A549 (cell line): ENCODE data around the gene MEPE. TPM values are rescaled to one million over a fixed set of nuclear protein-coding genes. Genes with fewer than 3 reads are reported as not detected.

Experiments
- ATAC-seq, 2 experiments: fragments of 200-7000 bp in 1 of 2; fragments of >200 bp in 1 of 2; cut with Nextera tagmentation in 1 of 2; cut with Tn5 transposase in 1 of 2; 3 replicates each; pipeline versions ENCODE4 v1.8.0 to v1.9.1; 2018 to 2020; ENCODE audit warnings: mild to moderate bottlenecking in 1 of 2, moderate library complexity in 1 of 2
- CTCF ChIA-PET: fragments of 300-600 bp; sonication (Branson Sonifier 250); formaldehyde crosslinking; extraction: SDS; loops from one replicate; lab custom pipeline; 2021; ENCODE audit warnings: antibody characterized with exemption, inconsistent platforms; lab: Yijun Ruan, JAX
- POLR2A ChIA-PET: fragments of 350-600 bp; formaldehyde crosslinking; extraction: SDS; loops from one replicate; lab custom pipeline; 2021; ENCODE audit warnings: antibody characterized with exemption, inconsistent platforms; lab: Yijun Ruan, JAX
- DNase-seq, 2 experiments: peaks; one replicate each; pipeline versions ENCODE4 v3.0.0 to v3.0.0-alpha.2; 2011 to 2016; ENCODE audit warnings: low read depth in 1 of 2, low spot score in 1 of 2
- FAIRE-seq: peaks from 2 replicates; lab custom pipeline; 2011; peaks lifted over from hg19 to GRCh38; lab: Jason Lieb, UNC
- H3K27ac ChIP-seq, 2 experiments: fragments of >200 bp; sonication (Bioruptor Twin); formaldehyde crosslinking; 3 replicates each; pipeline ENCODE4 v1.5.1; 2016 to 2017
- H3K4me1 ChIP-seq: fragments of >200 bp; sonication (Bioruptor Twin); formaldehyde crosslinking; 3 replicates; pipeline ENCODE4 v1.6.1; 2016
- H3K4me2 ChIP-seq: fragments of >200 bp; sonication (Bioruptor Twin); formaldehyde crosslinking; 3 replicates; pipeline ENCODE4 v1.6.1; 2016
- H3K4me3 ChIP-seq: fragments of >200 bp; sonication (Bioruptor Twin); formaldehyde crosslinking; 3 replicates; pipeline ENCODE4 v1.5.1; 2016
- H3K9me3 ChIP-seq: fragments of >200 bp; sonication (Bioruptor Twin); formaldehyde crosslinking; 3 replicates; pipeline ENCODE4 v1.6.1; 2016
- ATOH8 ChIP-seq: fragments of 250-450 bp; sonication (Bioruptor Pico); IDR thresholded peaks from 2 replicates; pipeline ENCODE4 v1.5.0; 2020; ENCODE audit warnings: low read depth, mild to moderate bottlenecking, moderate library complexity
- EHF ChIP-seq: fragments of 250-450 bp; sonication (Bioruptor Pico); IDR thresholded peaks from 2 replicates; pipeline ENCODE4 v1.5.0; 2020; ENCODE audit warnings: mild to moderate bottlenecking
- ELK1 ChIP-seq: fragments of 150-350 bp; IDR thresholded peaks from 2 replicates; pipeline ENCODE4 v1.6.1; 2014; ENCODE audit warnings: low read depth, mild to moderate bottlenecking, low read length
- EP300 ChIP-seq, 2 experiments: fragments of >200 bp; sonication (Bioruptor Twin); formaldehyde crosslinking; IDR thresholded peaks; 2 replicates in 1 of 2; 3 replicates in 1 of 2; pipeline ENCODE4 v1.6.1; 2016 to 2017
- ESRRA ChIP-seq: fragments of 150-350 bp; IDR thresholded peaks from 2 replicates; pipeline ENCODE4 v1.6.1; 2014; ENCODE audit warnings: mild to moderate bottlenecking, low read length, borderline replicate concordance
- FOSB ChIP-seq: fragments of 250-450 bp; sonication (Bioruptor Pico); IDR thresholded peaks from 2 replicates; pipeline ENCODE4 v1.5.0; 2020; ENCODE audit warnings: mild to moderate bottlenecking, moderate library complexity
- HDAC2 ChIP-seq: fragments of 200-600 bp; sonication (generic); IDR thresholded peaks from 2 replicates; pipeline ENCODE4 v1.6.1; 2016
- HES2 ChIP-seq: fragments of >200 bp; sonication (Bioruptor Twin); formaldehyde crosslinking; IDR thresholded peaks from 2 replicates; pipeline ENCODE4 v1.6.1; 2016
- HEYL ChIP-seq: fragments of 250-450 bp; sonication (Bioruptor Pico); IDR thresholded peaks from 2 replicates; pipeline ENCODE4 v1.8.0; 2021; ENCODE audit warnings: mild to moderate bottlenecking, moderate library complexity
- HMGXB4 ChIP-seq: fragments of 250-450 bp; sonication (Bioruptor Pico); IDR thresholded peaks from 2 replicates; pipeline ENCODE4 v1.5.0; 2021; ENCODE audit warnings: mild to moderate bottlenecking, moderate library complexity, borderline replicate concordance
- HOXA7 ChIP-seq: fragments of 250-450 bp; sonication (Bioruptor Pico); IDR thresholded peaks from 2 replicates; pipeline ENCODE4 v1.5.0; 2020; ENCODE audit warnings: mild to moderate bottlenecking, moderate library complexity
- HOXB13 ChIP-seq: fragments of 250-450 bp; sonication (Bioruptor Pico); IDR thresholded peaks from 2 replicates; pipeline ENCODE4 v1.5.0; 2020; ENCODE audit warnings: low read depth, mild to moderate bottlenecking, moderate library complexity
- JUNB ChIP-seq: fragments of >200 bp; sonication (Bioruptor Twin); formaldehyde crosslinking; IDR thresholded peaks from 2 replicates; pipeline ENCODE4 v1.6.1; 2016
- KDM1A ChIP-seq: fragments of 200-600 bp; sonication (generic); IDR thresholded peaks from 2 replicates; pipeline ENCODE4 v1.6.1; 2016; ENCODE audit warnings: low read depth, mild to moderate bottlenecking
- KDM5A ChIP-seq: fragments of 200-600 bp; sonication (generic); IDR thresholded peaks from 2 replicates; pipeline ENCODE4 v1.6.1; 2016; ENCODE audit warnings: antibody characterized with exemption, mild to moderate bottlenecking
- MAX ChIP-seq: IDR thresholded peaks from 2 replicates; pipeline ENCODE4 v1.6.1; 2012
- MAZ ChIP-seq: fragments of 150-350 bp; IDR thresholded peaks from 2 replicates; pipeline ENCODE4 v1.6.1; 2014; ENCODE audit warnings: antibody characterized with exemption, low read depth, low read length, borderline replicate concordance
- NPAS2 ChIP-seq: fragments of 250-450 bp; sonication (Bioruptor Pico); IDR thresholded peaks from 2 replicates; pipeline ENCODE4 v1.8.0; 2022; ENCODE audit warnings: mild to moderate bottlenecking, moderate library complexity, borderline replicate concordance
- PBX3 ChIP-seq: IDR thresholded peaks from 2 replicates; pipeline ENCODE4 v1.6.1; 2012
- PHF8 ChIP-seq: fragments of 200-600 bp; sonication (generic); IDR thresholded peaks from 2 replicates; pipeline ENCODE4 v1.6.1; 2016; ENCODE audit warnings: low read depth, mild to moderate bottlenecking, antibody characterized with exemption, moderate library complexity, borderline replicate concordance
- POLR2AphosphoS2 ChIP-seq: conservative IDR thresholded peaks from 2 replicates; pipeline ENCODE4 v1.6.1; 2012; ENCODE audit warnings: low read length, improper control_type of control experiment, inconsistent platforms
- RNF2 ChIP-seq: fragments of 200-600 bp; sonication (generic); IDR thresholded peaks from 2 replicates; pipeline ENCODE4 v1.6.1; 2016; ENCODE audit warnings: low read depth, mild to moderate bottlenecking, antibody characterized with exemption, moderate library complexity, borderline replicate concordance
- USF2 ChIP-seq: fragments of 450-650 bp; IDR thresholded peaks from 2 replicates; pipeline ENCODE4 v1.6.1; 2014; ENCODE audit warnings: antibody characterized with exemption
- ZFP36 ChIP-seq: fragments of 450-650 bp; IDR thresholded peaks from 2 replicates; pipeline ENCODE4 v1.6.1; 2014; ENCODE audit warnings: borderline replicate concordance; ENCODE audit not compliant: partially characterized antibody
- ZNF302 ChIP-seq: fragments of 250-450 bp; sonication (Bioruptor Pico); IDR thresholded peaks from 2 replicates; pipeline ENCODE4 v1.9.0; 2021; ENCODE audit warnings: inconsistent platforms, mild to moderate bottlenecking, moderate library complexity
- WGBS: methylation state at CpG from one replicate; pipeline ENCODE4 v1.1.6; 2017; ENCODE audit errors: missing lambda C conversion rate; 5-methylcytosine and 5-hydroxymethylcytosine counted together
- polyA plus RNA-seq, 4 experiments: library from polyadenylated mRNA; depleted of rRNA in 3 of 4; stranded (reverse); fragments of >200 nt; fragmentation: RNase III in 1 of 4; extraction: RNeasy Plus Mini Kit Qiagen cat#74134 plus additional on column Dnase treatment in 1 of 4; gene quantifications; 2 replicates in 3 of 4; 3 replicates in 1 of 4; pipeline ENCODE4 v1.2.3, GENCODE V29; 2011 to 2017

MEPE gene
- polyA plus RNA-seq, 2 of the 4 experiments (the other 2 are of a cell fraction): not detected

GRCh38 chr4:87862236-87862635 lies 29.5 kb downstream of the MEPE start:
- H3K9me3 ChIP-seq: no peaks in the 10 kb centered on the region
- DNase-seq (no peak), FAIRE-seq (no peak), ATAC-seq (no peak)
- no peak overlapping the region for H3K4me3 ChIP-seq
- ChIA-PET CTCF (interaction anchor here (2.0 to 3.2 kb wide), 3 partner anchors 8 to 124 kb away, joined by 5 to 19 read pairs (median 8); no protein-coding TSS in a partner anchor), POLR2A (no interaction called here)
- WGBS: 88% methylated on average over 2 of the region's 2 CpGs
- peaks cover 13% of the 10 kb centered on the region for H3K4me1 ChIP-seq
- no peak overlapping the region for H3K27ac ChIP-seq
- no peak for TF ChIP-seq ATOH8 (CRISPR knock-in tag)
- no peak for TF ChIP-seq EHF (CRISPR knock-in tag)
- no peak for TF ChIP-seq HEYL (CRISPR knock-in tag)
- no peak for TF ChIP-seq KDM5A
- TF ChIP-seq USF2: no peak
- TF ChIP-seq MAZ: no peak
- TF ChIP-seq HOXB13: no peak
- no peak for TF ChIP-seq HDAC2
- no peak overlapping the region for H3K4me2 ChIP-seq

GRCh38 chr4:87863486-87863885 lies 30.7 kb downstream of the MEPE start:
- ChIA-PET POLR2A (no interaction called here), CTCF (interaction anchor here (0.6 to 3.2 kb wide), 4 partner anchors 10 to 170 kb away, joined by 3 to 19 read pairs (median 6); no protein-coding TSS in a partner anchor)
- Histone ChIP-seq H3K9me3 (no peaks in the 10 kb centered on the region), H3K27ac (no peak overlapping the region), H3K4me1 (peaks cover 13% of the 10 kb centered on the region), H3K4me2 (no peak overlapping the region), H3K4me3 (no peak overlapping the region)
- no CpG with 5 or more reads among the region's 23 CpGs for WGBS
- ATAC-seq (peak in 1 of 2 experiments; percentile 35; a peak in 1 of 6 replicates), FAIRE-seq (no peak), DNase-seq (no peak)
- TF ChIP-seq KDM1A: no peak
- TF ChIP-seq PBX3: no peak

GRCh38 chr4:87864321-87864720 lies 31.6 kb downstream of the MEPE start:
- Histone ChIP-seq H3K27ac (no peak overlapping the region), H3K9me3 (no peaks in the 10 kb centered on the region), H3K4me1 (peaks cover 13% of the 10 kb centered on the region), H3K4me3 (no peak overlapping the region), H3K4me2 (no peak overlapping the region)
- no peak for DNase-seq
- ChIA-PET POLR2A (no interaction called here), CTCF (interaction anchor here (0.6 to 3.2 kb wide), 4 partner anchors 8 to 169 kb away, joined by 3 to 19 read pairs (median 4); no protein-coding TSS in a partner anchor)
- 96% methylated on average over 2 of the region's 2 CpGs for WGBS
- FAIRE-seq: no peak
- TF ChIP-seq HES2 (no peak), RNF2 (no peak), FOSB (CRISPR knock-in tag) (no peak), HMGXB4 (CRISPR knock-in tag) (no peak), KDM1A (no peak), EHF (CRISPR knock-in tag) (no peak), HOXA7 (no peak), EP300 (IDR thresholded peaks at IDR 0.05) (no peak), MAX (no peak), PHF8 (no peak), ELK1 (no peak), ESRRA (no peak), POLR2AphosphoS2 (no peak), JUNB (no peak), ZFP36 (no peak), ZNF302 (no peak), NPAS2 (CRISPR knock-in tag) (no peak)
- ATAC-seq: no peak
